Skin of body (tissue), 2 donors: Measurements from ENCODE around the gene MAML1. TPM values are rescaled to one million over a fixed set of nuclear protein-coding genes. Genes with fewer than 3 reads are reported as not detected.
A peak's percentile ranks its signal among the peaks of the same experiment; 100 is the strongest.
"Not testable (repeated sequence)": the region's sequence is repeated elsewhere in the genome, so short reads cannot be mapped to it uniquely, and the experiment has no call there.

Source experiments
- DNase-seq: peaks from one replicate; lab custom pipeline; 2025; lab: John Stamatoyannopoulos, UW
- total RNA-seq: library from RNA; depleted of rRNA; stranded (reverse); fragments of >200 nt; gene quantifications from one replicate; pipeline ENCODE4 v1.2.3, GENCODE V29; 2014

Gene MAML1
- total RNA-seq, 1 donor from 2014 or later: 14.9 TPM

DNA sequence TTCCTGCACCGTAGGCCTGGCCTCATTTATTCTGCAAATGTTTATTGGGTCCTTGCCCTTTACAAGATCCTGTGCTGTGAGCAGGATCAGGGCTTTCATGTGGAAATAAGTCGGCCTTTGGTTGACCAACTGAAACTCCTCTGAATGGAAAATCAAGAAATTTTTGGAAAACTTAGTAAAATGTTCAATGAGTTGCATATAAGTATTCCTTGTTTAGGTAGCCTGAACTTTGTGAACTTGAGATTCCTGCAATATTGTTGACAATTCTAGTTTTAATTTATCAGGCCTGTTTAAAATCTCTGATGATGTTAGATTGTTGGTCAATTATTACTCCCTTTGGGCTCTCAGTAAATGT is 1.1 kb downstream of the MAML1 start:
- no peak for DNase-seq

DNA sequence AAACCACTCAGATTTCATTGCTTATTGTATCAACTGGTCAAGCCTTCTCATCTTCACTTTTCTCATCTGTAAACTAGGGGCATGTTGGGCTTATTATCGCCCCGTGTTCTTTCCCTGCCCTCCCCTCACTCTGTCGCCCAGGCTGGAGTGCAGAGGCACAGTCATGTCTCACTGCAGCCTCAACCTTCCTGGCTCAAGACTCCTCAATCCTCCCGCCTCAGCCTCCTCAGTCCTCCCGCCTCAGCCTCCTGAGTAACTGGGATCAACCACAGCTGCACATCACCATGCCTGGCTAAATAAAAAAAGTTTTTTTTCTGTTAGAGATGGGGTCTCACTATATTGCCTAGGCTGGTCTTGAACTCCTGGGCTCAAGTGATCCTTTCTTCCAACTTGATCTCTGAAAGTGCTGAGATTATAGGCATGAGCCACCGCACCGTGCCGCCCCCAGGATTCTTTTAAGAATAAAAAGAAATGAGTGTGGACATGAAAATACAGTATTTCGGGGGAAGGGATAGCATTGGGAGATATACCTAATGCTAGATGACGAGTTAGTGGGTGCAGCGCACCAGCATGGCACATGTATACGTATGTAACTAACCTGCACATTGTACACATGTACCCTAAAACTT is 2.0 kb downstream of the MAML1 start:
- no peak for DNase-seq

DNA sequence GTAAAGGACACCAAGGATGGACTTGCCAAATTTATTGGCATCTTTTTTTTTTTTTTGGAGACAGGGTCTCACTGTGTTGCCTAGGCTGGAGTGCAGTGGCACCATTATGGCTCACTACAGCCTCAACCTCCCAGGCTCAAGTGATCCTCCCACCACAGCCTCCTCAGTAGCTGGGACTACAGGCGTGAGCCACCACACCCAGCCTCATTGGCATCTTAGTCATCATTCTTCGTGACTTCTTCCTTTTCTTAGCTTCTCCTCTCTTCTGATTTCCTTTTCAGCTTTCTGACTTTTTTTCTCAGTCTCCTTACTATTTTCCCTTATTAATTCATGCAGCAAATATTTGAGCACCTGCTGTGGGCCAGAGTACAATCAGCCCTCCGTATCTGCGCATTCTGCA is 6.1 kb downstream of the MAML1 start:
- DNase-seq: no peak

DNA sequence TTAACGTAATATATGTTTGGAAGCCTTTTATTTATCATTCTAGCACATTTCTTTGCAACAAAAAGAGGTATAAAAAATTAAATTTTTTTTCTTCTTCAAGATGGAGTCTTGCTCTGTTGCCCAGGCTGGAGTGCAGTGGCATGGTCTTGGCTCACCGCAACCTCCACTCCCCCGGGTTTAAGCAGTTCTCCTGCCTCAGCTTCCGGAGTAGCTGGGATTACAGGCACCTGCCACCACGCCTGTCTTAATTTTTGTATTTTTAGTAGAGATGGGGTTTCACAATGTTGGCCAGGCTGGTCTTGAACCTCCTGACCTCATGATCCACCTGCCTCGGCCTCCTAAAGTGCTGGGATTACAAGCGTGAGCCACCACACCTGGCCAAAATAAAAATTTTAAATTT is 11.5 kb downstream of the MAML1 start:
- not testable (repeated sequence) for DNase-seq

DNA sequence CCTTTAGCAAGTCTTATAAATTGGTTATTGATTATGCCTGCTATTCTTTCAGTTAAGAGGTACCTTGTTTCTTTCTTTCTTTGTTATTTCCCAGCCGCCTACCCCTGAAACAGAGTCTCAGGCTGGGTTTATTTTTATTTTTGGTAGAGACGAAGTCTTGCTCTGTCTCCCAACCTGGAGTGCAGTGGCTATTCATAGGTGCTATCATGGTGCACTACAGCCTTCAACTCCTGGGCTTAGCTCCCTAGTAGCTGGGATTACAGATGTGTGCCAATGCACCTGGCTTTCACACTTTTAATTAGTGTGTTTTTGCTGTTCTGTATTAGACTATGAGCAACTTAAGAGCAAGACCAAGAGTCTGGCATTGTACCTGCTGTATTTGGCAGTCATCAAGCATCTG is 14.2 kb downstream of the MAML1 start:
- no peak for DNase-seq

DNA sequence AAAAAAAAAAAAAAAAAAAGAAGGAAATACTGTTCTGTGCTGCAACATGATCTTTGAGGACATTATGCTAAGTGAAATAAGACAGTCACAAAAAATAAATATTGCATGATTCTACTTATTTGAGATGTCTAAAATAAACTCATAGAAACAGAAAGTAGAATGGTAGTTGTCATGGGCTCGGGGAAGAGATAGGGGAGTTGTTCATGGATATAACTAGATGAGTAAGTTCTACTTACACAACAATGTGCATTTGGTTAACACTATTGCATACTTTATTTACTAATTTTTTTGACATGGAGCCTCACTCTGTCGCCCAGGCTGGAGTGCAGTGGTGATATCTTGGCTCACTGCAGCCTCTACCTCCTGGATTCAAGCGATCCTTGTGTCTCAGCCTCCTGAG is 15.2 kb downstream of the MAML1 start:
- DNase-seq: no peak

DNA sequence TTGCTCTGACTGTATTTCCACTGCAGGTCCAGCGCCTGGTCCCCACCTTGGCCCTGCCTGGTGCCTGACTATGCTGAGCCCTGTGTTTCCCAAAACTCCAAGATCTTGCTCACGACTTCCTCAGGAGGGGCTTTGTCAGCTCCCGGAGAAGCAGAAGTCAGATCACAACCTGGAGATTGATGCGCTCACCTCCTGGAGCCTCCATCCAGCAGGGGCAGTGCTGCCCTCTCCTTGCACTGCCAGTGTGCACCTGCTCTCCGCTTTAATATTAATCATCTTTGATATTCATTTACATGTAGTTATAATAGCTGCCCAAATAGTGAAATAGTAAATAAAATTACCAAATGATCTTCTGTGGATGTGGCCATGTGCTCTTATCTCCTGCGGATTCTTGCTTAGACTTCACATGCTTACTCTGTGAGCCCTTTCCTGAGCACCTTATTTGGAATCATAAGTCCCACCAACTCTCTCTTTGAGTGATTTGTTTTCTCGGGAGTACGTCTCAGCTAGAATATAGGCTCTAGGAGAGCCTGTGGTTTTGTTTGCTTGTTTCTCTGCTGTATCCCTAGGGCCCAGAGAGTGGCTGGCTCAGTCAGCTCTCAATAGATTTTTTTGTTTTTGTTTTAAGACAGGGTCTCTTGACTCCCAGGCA is 17.4 kb downstream of the MAML1 start:
- DNase-seq: no peak

DNA sequence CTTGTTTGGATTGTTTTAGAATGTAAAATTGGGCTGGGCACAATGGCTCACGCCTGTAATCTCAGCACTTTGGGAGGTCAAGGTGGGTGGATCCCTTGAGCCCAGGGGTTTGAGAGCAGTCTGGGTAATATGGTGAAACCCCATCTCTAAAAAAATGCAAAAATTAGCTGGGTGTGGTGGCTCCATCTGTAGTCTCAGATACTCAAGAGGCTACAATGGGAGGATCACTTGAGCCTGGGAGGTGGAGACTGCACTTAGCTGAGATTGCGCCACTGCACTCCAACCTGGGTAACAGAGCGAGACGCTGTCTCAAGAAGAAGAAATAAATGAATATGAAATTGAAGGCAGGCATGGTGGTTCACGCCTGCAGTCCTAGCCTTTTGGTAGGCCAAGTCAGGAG is 21.3 kb downstream of the MAML1 start:
- no peak for DNase-seq

DNA sequence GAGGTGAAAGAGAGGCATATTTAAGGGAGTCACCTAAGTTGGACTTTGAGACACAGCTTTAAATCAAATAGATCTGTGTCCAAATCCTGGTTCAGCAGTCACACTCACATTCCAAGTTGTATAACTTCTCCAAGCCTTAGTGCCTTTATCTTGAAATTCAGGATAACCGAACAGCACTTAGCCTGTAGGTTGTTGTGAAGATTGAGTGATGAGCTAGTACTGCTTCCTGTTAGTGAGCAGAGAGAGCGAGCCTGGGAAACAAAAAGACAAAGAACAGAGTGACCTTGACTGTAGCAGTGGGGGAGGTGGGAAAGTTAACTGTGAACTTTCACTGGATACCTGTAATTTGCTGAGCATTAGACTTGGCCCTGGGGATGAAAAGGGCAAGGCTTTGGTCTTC is 22.4 kb downstream of the MAML1 start:
- DNase-seq: no peak

DNA sequence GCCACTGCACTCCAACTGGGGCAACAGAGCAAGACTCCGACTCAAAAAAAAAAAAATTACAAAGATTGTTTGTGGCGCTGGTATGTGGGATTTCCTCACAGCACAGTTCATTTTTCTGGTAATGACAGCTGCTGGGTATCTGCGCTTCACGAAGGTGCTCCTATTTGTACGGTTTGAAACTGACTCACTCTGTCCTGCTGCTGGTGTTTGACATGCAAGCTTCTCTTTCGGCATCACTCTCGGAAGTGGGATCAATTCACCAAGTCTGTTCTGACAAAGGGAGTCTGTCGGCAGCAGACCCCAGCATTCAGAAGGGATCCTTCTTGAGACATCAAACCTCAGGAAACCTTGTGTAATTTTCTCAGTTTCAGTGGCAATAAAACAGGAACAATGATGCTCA is 26.3 kb downstream of the MAML1 start:
- no peak for DNase-seq

DNA sequence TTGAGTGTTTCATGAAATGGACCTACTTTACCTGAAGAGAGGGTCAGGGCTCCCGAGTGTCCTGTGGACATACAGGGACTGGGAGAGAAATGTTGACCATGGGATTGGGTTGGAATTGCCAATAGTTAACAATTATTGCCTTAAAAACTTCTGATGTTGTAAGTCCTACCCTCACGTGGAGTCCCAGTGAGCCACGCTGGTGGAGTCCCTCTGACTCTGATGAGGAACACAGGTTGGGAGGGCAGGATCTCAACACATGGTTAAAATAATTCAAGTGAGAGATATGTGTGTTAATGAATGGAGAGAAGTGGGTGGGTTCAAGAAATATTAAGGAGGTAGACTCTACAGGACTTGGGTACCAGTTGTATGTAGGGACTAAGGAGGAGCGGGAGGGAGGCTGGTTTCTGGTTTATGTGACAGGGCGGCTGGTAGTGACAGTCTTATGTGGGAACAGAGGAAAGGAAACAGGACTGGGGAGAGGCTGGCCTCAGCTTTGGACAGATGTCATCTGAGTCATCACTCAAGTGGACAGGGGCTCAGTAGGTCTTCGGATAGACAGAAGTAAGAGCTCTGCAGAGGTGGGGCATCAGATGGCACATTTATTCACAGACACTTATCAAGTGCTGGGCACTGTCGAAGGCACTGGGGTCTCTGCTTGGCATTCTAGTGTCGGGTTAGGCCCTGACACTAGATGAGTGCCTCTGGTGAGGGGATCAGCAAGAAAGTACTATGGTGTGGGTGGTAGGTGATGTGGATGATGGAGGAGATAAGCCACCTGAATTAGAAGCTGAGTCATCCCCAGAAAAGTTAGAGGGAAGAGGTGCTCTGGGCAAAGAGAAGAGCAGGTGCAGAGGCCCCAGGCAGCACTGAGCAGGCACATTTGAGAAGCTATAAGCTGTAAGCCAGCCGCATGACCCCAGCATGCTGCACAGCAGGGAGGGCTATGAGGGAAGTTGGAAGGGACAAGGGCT is 27.2 kb downstream of the MAML1 start:
- DNase-seq: no peak

DNA sequence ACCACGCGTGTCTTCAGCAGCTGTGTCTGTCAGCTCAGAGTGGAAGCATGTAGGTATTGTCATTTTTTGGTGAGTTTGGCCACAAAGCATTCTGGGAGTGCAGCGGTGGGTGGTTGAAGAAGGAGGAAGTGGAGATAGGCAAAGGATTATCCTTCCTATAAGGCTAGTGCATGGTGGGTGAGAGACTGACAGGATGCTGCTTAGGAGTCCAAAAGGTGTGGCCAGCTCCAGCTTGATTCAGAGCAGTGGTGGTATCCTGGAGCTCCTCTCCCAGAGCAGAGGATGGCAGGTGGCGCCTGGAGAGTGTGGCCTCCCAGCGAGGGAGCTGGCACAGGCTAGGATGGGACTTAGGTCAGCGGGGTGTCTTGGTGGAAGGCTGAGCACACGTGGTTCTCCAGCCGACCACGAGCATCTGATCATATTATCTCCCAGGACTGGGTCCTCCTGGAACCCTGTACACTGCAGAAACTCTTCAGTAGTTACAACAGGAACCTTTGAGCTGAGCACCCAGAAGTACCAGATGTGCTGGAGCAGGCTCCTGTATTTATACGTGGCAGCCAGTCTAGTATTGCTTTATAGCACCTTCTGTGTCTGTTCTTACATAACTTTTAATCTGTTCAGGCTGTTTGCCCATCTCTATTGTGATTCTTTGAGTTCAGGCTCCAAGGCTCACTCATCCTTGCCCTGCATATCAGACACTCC is 29.6 kb downstream of the MAML1 start:
- DNase-seq: no peak

DNA sequence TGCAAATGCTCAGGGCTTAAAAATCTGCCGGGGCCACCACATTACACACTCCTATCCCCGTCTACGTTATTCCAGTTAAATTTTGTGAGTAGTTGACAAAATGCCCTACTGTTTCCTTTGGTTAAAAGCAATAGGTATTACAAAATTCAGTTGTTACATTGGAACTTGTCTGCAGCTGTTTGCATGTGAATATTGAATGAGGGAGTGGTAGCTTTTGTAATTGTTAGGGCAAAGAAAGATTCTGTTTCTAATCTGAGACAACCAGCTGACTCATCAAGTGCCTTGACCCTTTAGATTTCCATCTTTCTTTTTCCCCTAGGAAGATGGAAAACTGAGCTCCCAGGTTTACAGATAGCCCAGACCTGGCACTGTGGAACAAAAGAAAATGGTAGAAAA is 30.2 kb downstream of the MAML1 start:
- no peak for DNase-seq

DNA sequence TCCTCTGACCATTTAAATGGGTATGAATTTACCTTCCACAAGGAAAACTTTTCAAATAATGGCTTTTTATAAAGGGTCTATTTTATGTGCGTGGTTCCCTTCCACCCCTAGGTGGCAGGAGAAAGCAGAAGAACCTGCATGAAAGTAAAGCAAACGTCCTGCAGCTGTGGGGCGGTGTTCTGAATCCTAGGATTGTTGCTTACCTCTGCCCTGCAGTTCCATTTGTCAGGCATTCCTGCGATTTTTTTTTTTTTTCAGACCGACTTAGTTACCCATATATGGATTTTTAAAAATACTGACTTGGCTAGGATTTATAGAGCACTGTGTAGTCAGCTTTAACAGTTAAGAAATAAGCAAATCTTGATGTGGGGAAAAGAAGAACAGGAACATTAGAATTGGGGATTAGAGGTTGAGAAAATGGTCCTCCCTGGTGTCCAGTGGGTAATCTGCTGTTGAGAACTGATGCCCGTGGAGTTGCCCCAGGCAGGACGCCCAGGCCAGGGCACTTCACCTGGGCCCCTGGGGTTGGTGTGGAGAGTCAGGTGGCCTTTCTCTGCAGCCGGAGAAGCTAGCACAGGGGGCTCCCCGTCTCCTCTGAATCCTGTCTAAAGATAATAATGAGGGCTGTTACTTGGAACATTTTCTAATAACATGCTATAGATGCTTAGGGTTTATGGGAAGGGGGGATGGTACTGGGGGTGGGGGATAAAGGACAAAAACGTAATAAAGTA is 30.8 kb downstream of the MAML1 start:
- DNase-seq: peak; percentile 35

DNA sequence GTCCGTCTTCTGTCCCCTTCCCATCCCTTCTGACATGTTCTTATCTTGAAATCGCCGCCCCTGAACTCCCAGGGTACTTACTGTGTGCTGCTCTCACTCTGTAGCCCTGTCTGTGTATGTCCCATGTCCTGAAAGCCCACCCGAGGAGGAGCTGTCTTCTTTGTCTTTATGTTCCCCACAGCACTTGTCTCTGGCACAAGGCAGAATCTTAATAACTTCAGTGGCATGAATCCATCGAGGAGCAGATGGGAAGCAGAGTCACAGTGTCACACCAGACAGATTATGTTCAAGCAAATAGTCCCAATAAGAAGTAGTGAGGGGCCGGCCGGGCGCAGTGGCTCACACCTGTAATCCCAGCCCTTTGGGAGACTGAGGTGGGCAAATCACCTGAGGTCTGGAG is 31.4 kb downstream of the MAML1 start:
- no peak for DNase-seq

DNA sequence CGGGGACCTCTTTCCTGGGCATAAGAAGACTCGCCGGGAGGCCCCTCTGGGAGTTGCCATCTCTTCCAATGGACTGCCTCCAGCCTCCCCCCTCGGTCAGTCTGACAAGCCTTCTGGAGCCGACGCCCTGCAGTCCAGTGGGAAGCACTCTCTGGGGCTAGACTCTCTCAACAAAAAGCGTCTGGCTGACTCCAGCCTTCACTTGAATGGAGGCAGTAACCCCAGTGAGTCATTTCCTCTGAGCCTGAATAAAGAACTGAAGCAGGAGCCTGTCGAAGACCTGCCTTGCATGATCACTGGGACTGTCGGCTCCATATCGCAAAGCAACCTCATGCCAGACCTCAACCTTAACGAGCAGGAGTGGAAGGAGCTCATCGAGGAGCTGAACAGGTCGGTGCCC is 32.8 kb downstream of the MAML1 start:
- no peak for DNase-seq

DNA sequence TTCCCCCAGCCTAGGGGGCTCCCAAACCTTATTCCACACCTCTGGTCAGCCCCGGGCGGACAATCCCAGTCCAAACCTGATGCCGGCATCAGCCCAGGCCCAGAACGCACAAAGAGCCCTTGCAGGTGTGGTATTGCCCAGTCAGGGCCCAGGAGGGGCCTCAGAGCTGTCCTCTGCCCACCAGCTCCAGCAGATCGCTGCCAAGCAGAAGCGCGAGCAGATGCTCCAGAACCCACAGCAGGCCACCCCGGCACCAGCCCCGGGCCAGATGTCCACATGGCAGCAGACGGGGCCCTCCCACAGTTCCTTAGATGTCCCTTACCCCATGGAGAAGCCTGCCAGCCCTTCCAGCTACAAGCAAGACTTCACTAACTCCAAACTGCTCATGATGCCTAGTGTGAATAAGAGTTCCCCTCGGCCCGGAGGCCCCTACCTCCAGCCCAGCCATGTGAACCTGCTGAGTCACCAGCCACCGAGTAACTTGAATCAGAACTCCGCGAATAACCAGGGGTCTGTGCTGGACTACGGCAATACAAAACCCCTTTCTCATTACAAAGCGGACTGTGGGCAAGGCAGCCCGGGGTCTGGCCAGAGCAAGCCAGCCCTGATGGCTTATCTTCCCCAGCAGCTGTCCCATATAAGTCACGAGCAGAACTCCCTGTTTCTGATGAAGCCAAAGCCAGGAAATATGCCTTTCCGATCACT is 33.6 kb downstream of the MAML1 start:
- no peak for DNase-seq

DNA sequence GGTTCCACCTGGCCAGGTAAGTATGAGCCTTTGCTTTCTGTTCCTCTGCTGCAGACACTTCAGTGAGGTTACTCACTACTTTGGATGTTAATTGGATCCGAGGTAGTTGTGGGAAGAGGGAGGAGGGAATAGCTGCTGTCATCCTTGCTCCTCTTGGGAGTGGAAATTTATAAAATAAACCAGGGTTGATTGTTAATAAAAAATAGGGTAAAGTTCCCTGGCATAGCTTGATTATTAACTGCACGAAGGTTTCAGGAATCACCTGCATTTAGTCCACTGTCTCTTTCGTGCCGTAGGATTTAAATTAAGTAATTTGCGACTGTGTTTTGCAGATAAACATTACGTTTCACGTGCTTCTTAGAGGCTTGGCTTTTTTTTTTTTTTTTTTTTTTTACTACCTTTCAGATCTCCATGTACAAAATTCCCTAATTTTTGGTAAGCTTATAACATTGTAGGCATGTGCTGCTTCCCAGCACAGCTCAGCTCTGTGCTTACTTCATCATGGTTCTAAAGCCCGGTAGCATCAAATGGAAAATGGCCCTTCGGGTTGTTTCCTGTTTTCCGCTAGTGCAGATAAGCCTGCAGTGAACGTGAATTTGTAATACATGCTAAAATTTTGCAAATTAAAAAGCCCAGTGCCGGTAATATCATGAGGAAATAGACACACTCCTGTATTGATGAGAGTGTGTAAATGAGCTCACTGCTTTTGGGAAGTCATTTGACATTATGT is 34.3 kb downstream of the MAML1 start:
- no peak for DNase-seq

DNA sequence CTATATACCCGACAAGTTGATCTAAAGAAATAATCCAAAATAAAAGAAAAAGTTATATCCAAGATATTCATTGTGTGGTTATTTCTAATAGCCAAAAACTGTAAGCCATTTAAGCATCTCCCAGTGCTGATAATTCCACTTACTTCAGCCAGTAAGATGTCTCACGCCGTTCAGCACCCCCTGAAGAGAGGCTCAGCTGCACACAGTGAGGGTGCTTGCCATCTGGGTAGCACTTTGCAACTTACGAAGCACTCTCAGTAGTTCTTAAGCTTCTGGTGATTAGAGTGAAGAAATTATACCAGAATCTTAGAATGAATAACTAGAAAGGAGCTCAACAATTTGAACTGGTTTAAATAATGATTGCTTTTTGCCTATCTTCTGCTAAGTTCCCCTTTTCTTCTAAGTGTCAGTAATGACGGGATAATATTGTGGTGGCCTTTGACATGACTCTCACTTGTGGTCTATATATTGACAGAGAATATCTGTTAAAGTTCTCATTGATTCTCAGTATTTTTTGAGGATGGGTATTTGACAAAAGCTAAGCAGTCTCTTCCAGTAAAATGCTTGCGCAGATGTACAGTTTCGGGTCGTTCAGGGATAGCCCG is 35.0 kb downstream of the MAML1 start:
- no peak for DNase-seq
